ENCODE data around the gene TCEAL9. TPM values are rescaled to one million over a fixed set of nuclear protein-coding genes. Genes with fewer than 3 reads are reported as not detected.
"Not testable (repeated sequence)": the region's sequence is repeated elsewhere in the genome, so short reads cannot be mapped to it uniquely, and the experiment has no call there.

The TCEAL9 gene
- total RNA-seq: 64.1 and 83.7 TPM in 2 replicates

DNA sequence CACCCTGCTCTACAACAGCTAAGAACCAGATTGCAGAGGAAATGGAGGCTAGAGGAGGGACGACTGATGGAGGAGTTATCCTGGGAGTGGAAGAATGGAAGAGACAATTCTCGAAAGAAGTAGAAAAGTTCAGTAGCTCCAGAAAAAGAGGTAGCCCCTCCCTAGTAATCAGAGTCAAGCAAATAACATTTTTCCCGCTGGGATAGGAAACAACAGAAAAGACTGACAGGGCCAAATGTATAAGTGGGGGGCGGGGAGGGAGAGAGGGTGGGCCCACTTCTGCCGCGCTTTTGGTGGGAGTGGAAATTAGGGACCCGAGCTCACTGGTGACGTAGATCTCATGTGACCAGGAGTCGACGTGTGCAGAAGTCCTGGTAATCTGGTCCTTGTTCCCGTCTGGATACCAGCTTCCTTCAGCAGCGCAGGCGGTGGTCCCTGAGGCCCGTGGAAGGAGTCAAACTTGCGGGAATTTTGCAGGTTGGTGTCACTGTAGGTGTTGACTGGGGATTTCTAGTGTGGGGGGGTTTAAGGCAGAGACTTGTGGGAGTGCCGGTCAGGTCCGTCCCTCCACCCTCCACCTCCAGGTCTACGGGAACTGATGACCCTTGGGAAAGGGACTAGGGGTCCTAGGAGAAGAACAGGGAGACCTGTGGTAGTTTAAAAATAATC is at the start of gene TCEAL9:
TCEAL9 (plus strand) TSS at position 377 of the 669 bp plus-strand sequence. CDS start 1,179 bp downstream, outside the sequence.
- peak; percentile 84 to 87 for DNase-seq (ENCODE audit: low read depth in 2 of 2)

DNA sequence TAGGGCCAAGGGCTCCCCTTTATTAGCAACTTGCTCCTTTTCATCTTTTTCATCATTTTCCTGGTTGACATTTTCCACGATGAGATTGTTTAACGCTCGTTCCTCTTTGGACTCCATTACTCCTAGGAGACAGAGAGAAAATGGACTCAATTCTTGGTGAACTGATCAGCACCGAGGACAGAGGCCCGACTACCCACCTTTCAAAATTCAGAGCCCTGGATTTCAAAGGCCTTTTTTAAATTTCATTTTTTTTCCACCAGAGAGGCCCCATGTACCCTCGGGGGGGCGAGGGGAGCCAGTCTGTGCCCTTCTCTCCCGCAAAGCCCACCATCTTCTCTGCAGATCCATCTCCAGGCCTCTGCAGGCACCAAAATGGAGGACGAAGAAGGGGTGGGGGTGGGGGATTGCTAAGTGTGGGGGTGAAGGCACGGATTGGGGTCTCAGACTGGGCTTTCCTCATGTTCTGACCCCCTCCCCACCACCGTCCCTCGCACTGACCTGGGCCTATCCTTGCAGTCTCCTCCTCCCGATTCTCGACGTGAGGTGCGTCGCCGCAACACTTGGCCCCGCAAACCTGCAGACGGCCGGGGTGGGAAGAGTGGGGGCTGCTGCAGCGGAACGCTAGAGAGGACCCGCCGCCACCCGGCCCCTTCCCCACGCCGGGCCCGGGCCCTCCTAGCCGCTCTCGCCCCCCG is 46.3 kb upstream of the TCEAL9 start:
- DNase-seq (ENCODE audit: low read depth in 2 of 2): no peak

DNA sequence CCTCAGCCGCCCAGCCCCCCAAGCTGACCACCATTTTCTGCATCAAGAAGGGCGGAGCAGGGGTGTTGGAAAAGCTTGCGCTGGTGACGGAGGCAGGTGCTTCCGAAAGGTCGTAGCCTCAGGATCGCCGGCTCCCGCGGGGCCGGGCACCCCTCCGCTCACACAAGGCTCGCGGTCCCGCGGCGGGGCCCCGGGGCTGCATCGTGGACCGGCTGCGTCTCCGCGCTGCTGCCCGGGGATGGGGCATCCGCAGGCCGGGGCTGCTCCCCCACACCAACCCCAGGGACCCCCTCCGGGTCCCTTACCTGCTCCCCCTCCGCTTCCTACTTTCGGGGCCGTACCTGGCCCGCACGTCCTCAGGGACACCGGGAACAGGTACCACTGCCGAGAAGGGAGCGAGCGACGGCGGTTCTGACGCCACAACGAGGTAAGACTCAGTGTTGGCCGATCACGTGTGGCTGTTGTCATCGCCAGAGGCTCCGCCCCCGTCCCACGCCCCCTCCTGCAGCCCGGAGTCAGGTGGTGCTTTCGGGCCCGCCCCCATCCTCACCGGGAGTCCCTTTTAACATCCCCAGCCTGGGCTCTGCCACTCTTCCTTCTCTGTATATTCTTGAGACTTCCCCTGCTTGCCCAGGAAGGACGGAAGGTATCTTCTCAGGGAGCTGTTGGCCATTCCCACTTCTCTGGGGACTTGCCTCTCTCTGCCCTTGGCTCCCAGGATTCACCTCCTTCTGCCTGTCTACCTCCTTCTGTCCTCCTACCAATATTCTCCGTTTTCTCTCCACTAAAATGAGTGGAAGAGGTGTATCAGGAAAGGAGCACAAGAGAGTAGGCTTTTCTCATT is 45.5 kb upstream of the TCEAL9 start, which contains the start of gene BEX2:
BEX2 (minus strand) TSS at position 436 of the 844 bp plus-strand sequence. CDS start 1,014 bp downstream, outside the sequence.
- DNase-seq (ENCODE audit: low read depth in 2 of 2): peak in 1 of 2 donors; percentile 42

- no peak for DNase-seq (ENCODE audit: low read depth in 2 of 2)
These were observed 44.9 kb upstream of the TCEAL9 start for GRCh38 chrX:103311399-103311780.

- no peak for DNase-seq (ENCODE audit: low read depth in 2 of 2)
These were observed 26.3 kb upstream of the TCEAL9 start, which contains the start of gene TCEAL7 for GRCh38 chrX:103329991-103330390. TSS of gene TCEAL7 (plus strand) at chrX:103330239. CDS start at chrX:103331404, 1,165 bp downstream.

DNA sequence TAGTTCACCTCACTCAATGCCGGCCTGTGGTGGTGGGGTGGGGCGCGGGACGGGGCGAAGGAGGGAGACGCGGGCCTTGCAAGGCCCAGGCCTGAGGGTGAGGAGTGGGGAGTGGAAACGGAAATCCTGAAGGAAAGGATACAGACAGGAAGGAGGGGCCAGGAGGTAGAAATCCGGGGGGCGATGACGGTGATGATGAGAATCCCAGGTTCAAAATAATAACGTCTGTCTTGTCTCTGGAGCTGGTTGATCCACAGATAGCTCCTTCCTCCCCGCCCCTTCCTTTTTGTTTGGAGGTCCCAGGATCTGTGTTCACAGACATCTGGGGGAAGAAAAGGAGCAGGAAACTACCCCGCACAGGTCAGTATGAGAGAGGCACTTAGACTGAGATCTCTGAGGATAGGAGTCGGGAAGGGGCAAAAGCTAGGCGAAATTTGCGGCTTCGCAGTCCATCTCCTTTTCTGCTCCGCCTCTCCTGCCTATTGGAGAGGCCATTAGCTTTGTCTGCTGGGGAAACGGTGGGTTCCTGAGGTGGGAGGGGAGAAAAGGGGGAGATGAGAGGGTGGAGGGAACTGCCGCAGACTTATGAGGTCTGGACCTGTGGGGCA is 25.5 kb upstream of the TCEAL9 start:
- DNase-seq (ENCODE audit: low read depth in 2 of 2): no peak

GRCh38 chrX:103338663-103339062 is 17.6 kb upstream of the TCEAL9 start:
- DNase-seq (ENCODE audit: low read depth in 2 of 2): no peak

- peak; percentile 54 to 61 for DNase-seq (ENCODE audit: low read depth in 2 of 2)
These were observed 13.2 kb upstream of the TCEAL9 start for GRCh38 chrX:103343105-103343504.

DNA sequence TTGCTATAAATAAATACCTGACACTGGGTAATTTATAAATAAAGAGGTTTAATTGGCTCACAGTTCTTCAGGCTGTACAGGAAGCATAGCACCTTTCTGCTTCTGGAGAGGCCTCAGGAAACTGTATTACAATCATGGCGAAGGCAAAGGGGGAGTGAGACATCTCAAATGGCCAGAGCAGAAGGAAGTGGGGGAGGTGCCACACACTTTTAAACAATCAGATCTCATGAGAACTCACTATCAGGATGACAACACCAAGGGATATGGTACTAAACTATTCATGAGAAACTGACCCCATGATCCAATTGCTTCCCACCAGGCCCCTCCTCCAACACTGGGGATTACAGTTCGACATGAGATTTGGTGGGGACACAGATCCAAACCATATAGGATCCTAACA is 11.7 kb upstream of the TCEAL9 start:
- DNase-seq (ENCODE audit: low read depth in 2 of 2): peak in 1 of 2 donors; percentile 71

- DNase-seq (ENCODE audit: low read depth in 2 of 2): no peak
These were observed 8.5 kb upstream of the TCEAL9 start for GRCh38 chrX:103347682-103348397.

DNA sequence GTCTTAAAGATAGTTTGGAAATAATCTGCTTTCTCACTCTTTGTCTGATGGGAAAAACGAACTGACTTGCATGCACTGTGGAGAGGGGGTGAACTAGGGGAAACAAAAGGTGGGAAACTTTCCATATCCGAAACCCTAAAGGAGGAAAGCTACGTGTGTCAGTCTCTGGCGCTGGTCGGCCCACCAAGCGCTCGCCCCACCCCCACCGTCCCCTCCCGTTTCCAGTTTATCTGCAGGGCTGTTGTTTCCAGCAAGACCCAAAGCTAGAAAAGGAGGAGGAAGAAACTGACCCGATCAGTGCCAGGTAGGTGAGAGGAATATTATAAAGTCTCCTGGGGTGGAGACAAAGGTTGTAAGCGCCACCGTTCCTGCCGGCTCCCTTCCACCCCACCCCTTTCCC is 552 bp downstream of the TCEAL9 start:
- DNase-seq (ENCODE audit: low read depth in 2 of 2): peak; percentile 26 to 47

- DNase-seq (ENCODE audit: low read depth in 2 of 2): no peak
These were observed 1.6 kb downstream of the TCEAL9 start for GRCh38 chrX:103357871-103358270.

GRCh38 chrX:103359605-103360004 is 3.3 kb downstream of the TCEAL9 start:
- DNase-seq (ENCODE audit: low read depth in 2 of 2): not testable (repeated sequence)

- DNase-seq (ENCODE audit: low read depth in 2 of 2): peak; percentile 44 to 58
These were observed 3.8 kb downstream of the TCEAL9 start for GRCh38 chrX:103360092-103360491.

- DNase-seq (ENCODE audit: low read depth in 2 of 2): no peak
These were observed 4.6 kb downstream of the TCEAL9 start for GRCh38 chrX:103360916-103361315.

DNA sequence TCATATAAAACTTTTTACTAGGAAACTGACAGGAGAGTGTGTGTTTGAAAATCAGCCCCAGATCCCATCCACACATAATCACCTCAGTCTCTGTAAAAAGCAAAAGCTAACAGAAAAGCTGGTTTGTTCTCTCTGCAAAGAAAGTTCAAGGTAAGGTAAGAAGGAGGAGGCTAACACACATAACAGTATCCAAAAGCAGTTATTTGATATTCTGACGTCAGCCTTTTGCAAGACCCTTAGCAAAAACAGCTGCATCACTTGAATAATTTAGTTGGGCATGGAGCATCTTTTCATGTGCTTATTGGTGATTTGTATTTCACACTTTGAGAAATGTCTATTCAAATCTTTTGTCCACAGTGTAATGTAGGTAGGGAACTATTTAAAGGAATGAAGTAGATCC is 5.5 kb downstream of the TCEAL9 start:
- no peak for DNase-seq (ENCODE audit: low read depth in 2 of 2)

GRCh38 chrX:103362474-103362873 is 6.2 kb downstream of the TCEAL9 start:
- DNase-seq (ENCODE audit: low read depth in 2 of 2): peak; percentile 49 to 52

DNA sequence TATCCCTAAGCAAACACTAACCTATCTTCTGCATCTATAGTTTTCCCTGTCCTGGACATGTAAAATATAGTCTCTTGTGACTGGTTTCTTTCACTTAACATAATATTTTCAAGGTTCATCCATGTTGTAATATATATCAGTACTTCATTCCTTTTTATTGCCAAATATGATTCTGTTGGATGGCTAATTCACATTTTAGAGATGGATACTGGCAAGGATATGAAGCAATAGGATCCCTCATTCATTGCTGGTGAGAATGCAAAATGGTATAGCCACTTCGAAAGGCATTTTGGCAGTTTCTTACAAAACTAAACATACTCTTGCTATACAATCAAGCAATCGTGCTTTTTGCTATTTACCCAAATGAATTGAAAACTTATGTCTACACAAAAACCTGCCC is 6.7 kb downstream of the TCEAL9 start:
- no peak for DNase-seq (ENCODE audit: low read depth in 2 of 2)

DNA sequence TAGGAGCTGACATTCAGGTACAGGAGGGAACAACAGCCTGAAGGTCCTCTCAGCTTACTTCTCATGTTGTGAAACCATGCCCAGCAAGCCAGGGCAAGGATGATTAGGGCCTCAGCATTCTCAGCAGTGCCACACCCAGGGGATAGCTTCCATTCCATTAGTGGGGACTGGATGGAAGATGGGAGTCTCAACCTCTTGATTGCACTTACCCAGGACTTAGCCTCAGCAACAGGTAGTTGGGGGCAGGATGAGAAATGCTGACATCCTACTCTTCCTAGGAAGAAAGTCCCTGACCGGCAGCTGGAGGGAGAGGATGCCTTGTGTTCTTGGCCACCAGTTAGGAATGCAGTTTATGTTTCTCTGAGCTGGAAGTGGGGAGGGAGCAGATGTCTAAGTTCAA is 11.2 kb downstream of the TCEAL9 start:
- no peak for DNase-seq (ENCODE audit: low read depth in 2 of 2)

DNA sequence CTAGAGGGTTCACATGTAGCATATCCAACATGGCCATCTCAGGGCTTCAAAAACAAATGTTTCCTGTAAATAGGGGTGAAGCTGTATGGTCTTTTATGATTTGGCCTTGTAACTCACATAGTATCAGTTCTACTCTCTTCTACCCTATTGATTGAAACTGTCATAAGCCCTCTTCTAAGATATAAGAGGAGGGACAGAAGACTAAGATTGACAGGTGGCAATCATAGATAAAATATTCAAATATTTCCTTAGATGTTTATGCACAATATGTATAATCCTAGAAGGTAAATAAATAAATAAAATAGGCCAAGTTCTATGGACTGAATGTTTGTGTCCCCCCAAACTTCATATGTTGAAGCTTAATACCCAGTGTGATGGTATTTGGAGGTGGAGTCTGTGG is 13.2 kb downstream of the TCEAL9 start:
- DNase-seq (ENCODE audit: low read depth in 2 of 2): no peak

DNA sequence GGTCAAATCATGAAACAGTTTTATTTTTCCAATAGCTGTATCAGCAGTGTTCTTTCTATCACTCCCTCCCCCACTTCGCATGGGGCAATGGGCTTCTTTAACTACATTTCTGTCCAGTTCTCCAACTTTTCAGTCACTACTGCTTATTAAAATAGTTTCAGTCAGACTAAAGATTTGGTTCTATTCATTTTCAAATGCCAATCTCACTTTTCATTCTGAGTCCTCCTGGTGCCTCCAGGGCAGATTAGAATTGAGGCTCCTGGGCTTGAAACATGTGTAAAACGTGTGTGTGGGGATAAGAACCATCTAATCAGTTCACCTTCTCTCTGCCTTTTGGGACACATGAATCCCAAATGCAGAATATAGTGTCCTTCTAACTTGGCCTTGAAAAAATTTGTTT is 16.6 kb downstream of the TCEAL9 start:
- DNase-seq (ENCODE audit: low read depth in 2 of 2): no peak
